PFSK-1 (cell line): ENCODE results near the gene NAPSA.

Experiments used
- FOXP2 ChIP-seq: optimal IDR thresholded peaks from 2 replicates; pipeline ENCODE3; 2011; ENCODE audit warnings: borderline replicate concordance, control low read depth, inconsistent platforms; ENCODE audit not compliant: insufficient read depth; ENCODE audit errors: extremely low read length, extremely low read depth
- POLR2AphosphoS5 ChIP-seq: IDR thresholded peaks from 2 replicates; pipeline ENCODE4 v1.6.1; 2012; ENCODE audit warnings: low read depth, mild to moderate bottlenecking, control low read depth, low read length, moderate library complexity
- SIN3A ChIP-seq: IDR thresholded peaks from 2 replicates; pipeline ENCODE4 v1.6.1; 2012; ENCODE audit warnings: mild to moderate bottlenecking, low read length, moderate library complexity, borderline replicate concordance; ENCODE audit not compliant: insufficient read depth
- TAF1 ChIP-seq: IDR thresholded peaks from 2 replicates; pipeline ENCODE4 v1.6.1; 2012; ENCODE audit warnings: low read length, control low read depth, borderline replicate concordance; ENCODE audit not compliant: insufficient read depth
- TF ChIP-seq, protein P1 (sequence below), 2 experiments: IDR thresholded peaks; 2 replicates each; pipeline versions ENCODE4 v1.6.1 to v1.8.0; 2011 to 2012; ENCODE audit warnings: low read depth in 2 of 2, low read length in 2 of 2, control low read depth in 1 of 2, inconsistent platforms in 1 of 2, mild to moderate bottlenecking in 1 of 2, moderate library complexity in 1 of 2; ENCODE audit not compliant: insufficient read depth in 1 of 2

The NAPSA gene

DNA sequence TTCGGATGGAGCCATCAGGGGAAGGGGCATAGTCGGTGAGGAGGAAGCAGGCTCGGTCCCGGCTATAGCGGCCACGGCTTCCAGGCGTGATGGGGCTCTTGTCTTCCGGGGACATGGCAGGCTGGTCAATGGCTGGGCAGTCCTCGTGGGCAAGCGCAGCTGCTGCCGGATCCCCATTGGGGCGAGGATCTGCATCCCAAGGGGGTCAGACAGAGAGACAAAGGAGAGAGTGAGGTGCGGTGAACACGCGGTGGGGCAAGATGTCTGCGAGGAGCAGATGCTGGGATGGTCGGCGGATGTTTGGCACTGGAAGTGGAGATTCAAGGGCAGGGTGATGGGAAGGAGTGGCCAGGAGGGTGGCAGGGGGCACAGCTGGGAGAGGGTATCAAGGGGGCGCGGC is 44.8 kb downstream of the NAPSA start:
- TF ChIP-seq TAF1 = no peak
- TF ChIP-seq SIN3A = no peak

DNA sequence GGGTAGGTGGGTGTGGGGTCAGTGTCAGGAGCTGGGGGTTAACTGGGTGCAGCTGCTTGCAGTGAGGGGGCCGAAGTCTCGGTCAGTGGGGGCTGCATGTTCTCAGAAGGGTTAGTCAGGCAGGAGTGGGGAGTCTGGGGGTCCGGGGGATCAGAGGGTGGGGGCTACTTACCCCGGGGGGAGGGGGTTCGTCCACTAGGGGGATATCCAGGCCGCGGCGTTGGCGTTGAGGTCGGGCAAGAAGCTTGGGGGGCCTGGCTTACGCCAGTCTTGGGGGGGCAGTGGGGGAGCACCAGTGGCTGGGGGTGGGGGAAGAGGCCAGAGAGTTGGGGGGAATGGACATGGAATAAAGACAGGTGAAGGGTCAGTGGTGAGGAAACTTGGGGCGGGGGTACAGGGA is 45.4 kb downstream of the NAPSA start:
- TF ChIP-seq SIN3A (no peak), TAF1 (no peak), FOXP2 (no peak), POLR2AphosphoS5 (no peak)
- TF ChIP-seq, protein P1, sequence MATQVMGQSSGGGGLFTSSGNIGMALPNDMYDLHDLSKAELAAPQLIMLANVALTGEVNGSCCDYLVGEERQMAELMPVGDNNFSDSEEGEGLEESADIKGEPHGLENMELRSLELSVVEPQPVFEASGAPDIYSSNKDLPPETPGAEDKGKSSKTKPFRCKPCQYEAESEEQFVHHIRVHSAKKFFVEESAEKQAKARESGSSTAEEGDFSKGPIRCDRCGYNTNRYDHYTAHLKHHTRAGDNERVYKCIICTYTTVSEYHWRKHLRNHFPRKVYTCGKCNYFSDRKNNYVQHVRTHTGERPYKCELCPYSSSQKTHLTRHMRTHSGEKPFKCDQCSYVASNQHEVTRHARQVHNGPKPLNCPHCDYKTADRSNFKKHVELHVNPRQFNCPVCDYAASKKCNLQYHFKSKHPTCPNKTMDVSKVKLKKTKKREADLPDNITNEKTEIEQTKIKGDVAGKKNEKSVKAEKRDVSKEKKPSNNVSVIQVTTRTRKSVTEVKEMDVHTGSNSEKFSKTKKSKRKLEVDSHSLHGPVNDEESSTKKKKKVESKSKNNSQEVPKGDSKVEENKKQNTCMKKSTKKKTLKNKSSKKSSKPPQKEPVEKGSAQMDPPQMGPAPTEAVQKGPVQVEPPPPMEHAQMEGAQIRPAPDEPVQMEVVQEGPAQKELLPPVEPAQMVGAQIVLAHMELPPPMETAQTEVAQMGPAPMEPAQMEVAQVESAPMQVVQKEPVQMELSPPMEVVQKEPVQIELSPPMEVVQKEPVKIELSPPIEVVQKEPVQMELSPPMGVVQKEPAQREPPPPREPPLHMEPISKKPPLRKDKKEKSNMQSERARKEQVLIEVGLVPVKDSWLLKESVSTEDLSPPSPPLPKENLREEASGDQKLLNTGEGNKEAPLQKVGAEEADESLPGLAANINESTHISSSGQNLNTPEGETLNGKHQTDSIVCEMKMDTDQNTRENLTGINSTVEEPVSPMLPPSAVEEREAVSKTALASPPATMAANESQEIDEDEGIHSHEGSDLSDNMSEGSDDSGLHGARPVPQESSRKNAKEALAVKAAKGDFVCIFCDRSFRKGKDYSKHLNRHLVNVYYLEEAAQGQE (IDR thresholded peaks at IDR 0.05; ENCODE audit: insufficient read depth in 1 of 2, low read depth in 2 of 2, low read length in 2 of 2) = no peak

DNA sequence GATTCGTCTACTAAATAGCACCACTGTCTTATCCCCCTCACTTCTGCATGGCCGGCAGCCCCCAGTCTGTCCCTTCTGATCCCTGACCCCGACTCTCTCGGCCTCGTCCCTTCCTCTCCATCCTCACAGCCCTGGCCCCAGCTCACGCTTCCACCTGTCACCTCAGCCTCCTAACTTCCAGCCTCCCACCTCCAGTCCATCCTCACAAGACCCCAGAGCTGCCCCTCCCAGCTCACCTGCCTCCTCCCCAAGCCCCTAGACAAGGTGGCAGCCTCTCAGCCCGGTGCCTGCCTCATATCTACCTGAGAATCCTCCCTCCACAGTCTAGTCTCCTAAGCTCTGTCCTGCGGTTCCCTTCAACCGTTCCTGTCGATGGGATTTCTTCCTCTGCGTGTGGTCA is 46.3 kb downstream of the NAPSA start:
- TF ChIP-seq, protein P1 (IDR thresholded peaks at IDR 0.05; ENCODE audit: insufficient read depth in 1 of 2, low read depth in 2 of 2, low read length in 2 of 2) = no peak
- TF ChIP-seq TAF1 (no peak), POLR2AphosphoS5 (no peak), SIN3A (no peak), FOXP2 (no peak)

DNA sequence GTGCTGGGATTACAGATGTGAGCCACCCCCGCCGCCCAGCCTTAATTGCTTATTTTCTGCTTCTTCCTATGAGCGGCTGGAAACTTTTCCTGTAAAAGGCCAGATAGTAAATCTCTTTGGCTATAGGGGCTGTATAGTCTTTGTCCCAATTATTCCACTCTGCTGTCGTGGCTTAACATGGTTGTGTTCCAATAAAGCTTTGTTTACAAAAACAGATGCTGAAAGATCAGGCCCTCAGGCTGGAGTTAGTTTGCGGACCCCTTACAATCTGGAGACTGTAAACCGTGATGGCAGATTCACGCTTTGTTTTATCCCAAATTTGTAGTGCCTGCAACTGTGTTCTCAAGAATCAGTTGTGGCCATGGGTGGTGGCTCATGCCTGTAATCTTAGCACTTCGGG is 47.0 kb downstream of the NAPSA start:
- TF ChIP-seq SIN3A (no peak), POLR2AphosphoS5 (no peak), FOXP2 (no peak), TAF1 (no peak)
- TF ChIP-seq, protein P1 (IDR thresholded peaks at IDR 0.05; ENCODE audit: insufficient read depth in 1 of 2, low read depth in 2 of 2, low read length in 2 of 2) = no peak

DNA sequence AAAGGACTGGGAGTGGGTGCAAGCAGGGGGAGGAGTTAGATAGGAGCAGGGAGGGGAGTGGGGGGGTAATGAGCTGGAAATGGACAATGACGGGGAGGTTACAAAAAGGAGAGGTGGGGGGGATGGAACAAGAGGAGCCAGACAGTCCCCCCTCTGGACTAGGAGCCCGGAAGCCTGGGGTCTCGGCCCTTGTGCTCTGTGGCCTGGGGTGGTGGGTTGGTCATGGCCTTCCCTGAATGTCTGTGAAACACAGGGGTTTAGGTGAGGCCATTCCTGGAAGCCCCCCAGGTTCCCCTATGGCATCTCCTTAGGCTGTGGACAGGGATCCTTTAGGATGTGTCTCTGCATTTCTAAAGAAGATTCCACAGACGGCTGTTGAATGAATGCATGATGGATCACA is 48.3 kb downstream of the NAPSA start:
- TF ChIP-seq TAF1 = no peak
- no peak for TF ChIP-seq FOXP2
- TF ChIP-seq SIN3A = no peak
- TF ChIP-seq, protein P1 (IDR thresholded peaks at IDR 0.05; ENCODE audit: insufficient read depth in 1 of 2, low read depth in 2 of 2, low read length in 2 of 2) = no peak
